Measurements from ENCODE around the gene DBH. TPM values are rescaled to one million over a fixed set of nuclear protein-coding genes. Genes with fewer than 3 reads are reported as not detected.

DBH gene
- total and polyA plus RNA-seq, 7 donors = 0.01 TPM; not detected in 6

DNA sequence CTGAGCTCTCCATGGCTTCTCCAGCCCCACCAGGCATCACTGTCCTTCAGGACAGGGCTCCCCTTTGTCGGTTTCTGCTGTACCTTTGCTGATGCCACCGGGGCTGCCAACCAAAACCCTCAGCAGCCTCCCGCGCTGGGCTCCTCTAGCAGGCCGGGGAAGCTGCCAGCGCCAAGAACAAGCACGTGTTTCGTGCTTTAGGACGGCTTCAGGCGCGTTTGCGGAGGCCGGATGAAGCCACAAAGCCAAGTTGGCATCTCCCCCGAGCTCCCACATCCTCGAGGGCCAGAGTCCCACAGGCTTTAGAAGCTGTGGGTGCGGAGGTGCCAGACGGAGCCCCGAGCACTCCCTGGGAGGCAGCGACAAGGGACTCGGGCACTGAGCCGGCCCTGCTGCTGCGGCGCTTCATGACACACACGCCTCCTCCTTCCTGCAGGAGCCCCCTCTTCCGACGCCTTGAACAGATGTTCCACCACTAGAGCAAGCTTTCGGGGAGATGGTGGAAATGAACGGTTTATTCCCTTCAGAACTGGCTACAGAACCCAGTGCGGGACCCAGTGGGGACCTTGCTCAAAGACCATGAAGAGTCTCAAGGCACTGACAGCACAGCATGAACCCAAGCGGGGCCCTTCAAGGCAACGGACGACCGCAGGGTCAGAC is 65.3 kb downstream of the DBH start:
- peak; percentile 48 for DNase-seq
- Histone ChIP-seq H3K9me3 (no peaks in the 10 kb centered on the region), H3K4me1 (peaks cover 0 to 15% (median 15%) of the 10 kb centered on the region in 4 donors), H3K27ac (no peak overlapping the region), H3K4me3 (no peak overlapping the region), H3K36me3 (no peaks in the 10 kb centered on the region), H3K27me3 (peaks cover 0 to 27% (median 9%) of the 10 kb centered on the region in 3 donors)
- WGBS, 2 donors = 63 to 82% methylated on average over 33 of the region's 33 CpGs
- intact Hi-C loops (cut with DNase I) = no loop called here
- TF ChIP-seq EP300 (IDR thresholded peaks at IDR 0.05) = no peak

DNA sequence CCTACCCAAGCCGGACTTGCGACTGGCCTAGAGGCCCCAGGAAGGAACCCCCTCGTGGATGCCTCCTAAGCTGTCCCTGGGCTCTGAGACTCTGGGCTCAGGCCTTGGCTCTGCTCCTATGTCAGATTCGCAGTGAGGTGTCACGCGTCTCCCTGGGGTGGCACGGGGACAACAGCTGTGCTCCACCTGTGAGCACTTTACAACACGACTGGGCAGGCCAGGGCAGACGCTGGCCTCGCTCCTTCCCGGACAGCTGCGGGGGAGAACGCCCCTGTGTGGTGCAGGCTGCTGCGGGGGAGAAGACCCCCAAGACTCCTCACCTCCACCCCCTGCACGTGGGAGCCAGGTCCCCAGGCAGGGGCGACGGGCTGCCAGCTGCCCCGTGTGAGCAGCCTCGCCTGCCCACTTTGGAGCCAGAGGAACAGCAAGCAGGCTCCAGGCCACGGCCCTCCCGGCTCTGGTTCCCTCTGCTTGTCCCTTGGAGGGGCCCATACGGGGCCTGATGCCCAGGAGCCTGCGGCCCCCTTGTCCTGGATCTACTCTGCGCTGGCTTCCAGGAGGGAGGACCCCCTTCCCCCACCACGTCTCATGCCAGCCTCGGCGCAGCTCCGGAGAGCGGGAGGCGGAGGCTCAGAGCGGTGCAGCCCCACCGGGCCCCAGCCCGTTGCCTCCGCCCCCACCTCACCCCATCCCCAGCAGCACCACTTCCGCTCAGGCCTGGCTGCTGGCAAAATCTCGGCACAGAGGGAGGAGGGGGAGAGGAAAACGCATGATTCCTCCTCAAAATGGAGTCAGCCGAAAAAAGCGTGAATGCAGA is 66.0 kb downstream of the DBH start:
- Histone ChIP-seq H3K27me3 (peaks cover 0 to 27% (median 9%) of the 10 kb centered on the region in 3 donors), H3K4me3 (peak overlapping the region; percentile 3 to 44 (median 31)), H3K9me3 (no peaks in the 10 kb centered on the region), H3K27ac (no peak overlapping the region), H3K36me3 (no peaks in the 10 kb centered on the region), H3K4me1 (peaks cover 0 to 15% (median 15%) of the 10 kb centered on the region in 4 donors)
- intact Hi-C loops (cut with DNase I) = no loop called here
- no peak for TF ChIP-seq POLR2A (IDR thresholded peaks at IDR 0.05)
- TF ChIP-seq EP300 (IDR thresholded peaks at IDR 0.05) = no peak
- no peak for TF ChIP-seq CTCF (IDR thresholded peaks at IDR 0.05)
- no peak for TF ChIP-seq POLR2AphosphoS5 (IDR thresholded peaks at IDR 0.05)
- peak; percentile 73 for DNase-seq
- 25 to 37% methylated on average over 39 of the region's 39 CpGs for WGBS, 2 donors

- no peaks in the 10 kb centered on the region for H3K36me3 ChIP-seq
- peak; percentile 56 for DNase-seq
- intact Hi-C loops (cut with DNase I) = no loop called here
- peaks cover 0 to 27% (median 9%) of the 10 kb centered on the region in 3 donors for H3K27me3 ChIP-seq
- no peak overlapping the region for H3K27ac ChIP-seq
- WGBS, 2 donors = 32% methylated on average over 39 of the region's 39 CpGs
- H3K4me1 ChIP-seq = peaks cover 0 to 15% (median 15%) of the 10 kb centered on the region in 4 donors
- H3K9me3 ChIP-seq = no peaks in the 10 kb centered on the region
- TF ChIP-seq CTCF (IDR thresholded peaks at IDR 0.05) (no peak), POLR2AphosphoS5 (IDR thresholded peaks at IDR 0.05) (no peak), EP300 (IDR thresholded peaks at IDR 0.05) (no peak), POLR2A (IDR thresholded peaks at IDR 0.05) (no peak)
- H3K4me3 ChIP-seq = peak overlapping the region; percentile 3 to 44 (median 31)
Observed at GRCh38 chr9:133702798-133703590, 66.8 kb downstream of the DBH start.

DNA sequence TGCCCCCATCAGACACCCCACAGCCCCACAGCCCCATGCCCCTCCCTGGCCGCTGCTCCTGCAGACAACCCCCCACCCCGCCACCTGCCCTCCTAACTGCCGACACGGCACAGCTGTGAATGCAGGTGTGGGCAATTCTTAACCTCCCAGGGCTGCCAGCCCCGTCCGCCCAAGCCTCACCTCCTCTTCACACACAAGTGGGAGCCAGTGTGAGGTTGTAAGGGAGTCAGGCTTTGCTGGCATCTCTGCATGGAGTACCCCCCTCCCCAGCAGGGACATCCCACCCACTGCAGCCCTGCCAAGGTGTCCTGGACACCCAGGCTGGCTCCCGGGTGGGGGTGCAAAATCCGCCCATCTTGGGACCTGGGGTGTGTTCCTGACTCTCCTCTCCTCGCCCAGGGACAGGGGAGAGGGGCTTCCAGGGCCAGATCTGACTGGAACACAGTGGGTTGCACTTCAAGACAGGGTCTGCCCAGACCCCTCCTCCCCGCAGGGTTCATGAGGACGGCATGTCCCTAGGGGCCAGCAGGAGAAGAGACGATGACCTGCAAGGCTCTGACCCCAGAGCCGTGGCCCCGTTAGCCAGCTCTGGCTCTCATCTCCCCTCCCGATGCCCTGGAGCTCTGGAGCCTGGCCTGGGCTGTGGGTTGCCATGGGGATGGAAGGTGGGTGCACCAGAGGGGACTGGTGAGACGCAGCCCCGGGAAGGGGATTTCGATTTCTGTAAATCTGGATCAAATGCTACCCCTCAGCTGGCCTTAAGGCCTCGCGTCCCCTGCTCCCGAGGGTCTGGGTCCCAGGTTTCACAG is 67.6 kb downstream of the DBH start:
- Histone ChIP-seq H3K4me1 (peaks cover 0 to 15% (median 15%) of the 10 kb centered on the region in 4 donors), H3K36me3 (no peaks in the 10 kb centered on the region), H3K4me3 (no peak overlapping the region), H3K27ac (no peak overlapping the region), H3K27me3 (peaks cover 0 to 27% (median 9%) of the 10 kb centered on the region in 3 donors), H3K9me3 (no peaks in the 10 kb centered on the region)
- intact Hi-C loops (cut with DNase I) = no loop called here
- no peak for TF ChIP-seq EP300 (IDR thresholded peaks at IDR 0.05)
- TF ChIP-seq CTCF (IDR thresholded peaks at IDR 0.05) = no peak
- TF ChIP-seq POLR2A (IDR thresholded peaks at IDR 0.05) = no peak
- 51 to 73% methylated on average over 21 of the region's 21 CpGs for WGBS, 2 donors
- peak; percentile 56 for DNase-seq

Data from sigmoid colon (tissue), 7 donors.